Body of pancreas (tissue), 4 donors: ENCODE measurements around the gene ELAVL2. TPM values are rescaled to one million over a fixed set of nuclear protein-coding genes. Genes with fewer than 3 reads are reported as not detected.

ENCODE experiments used
- ATAC-seq: fragments of 150-250 bp; one replicate; pipeline ENCODE4 v1.9.1; 2016
- DNase-seq, 4 donors: peaks; one replicate each; pipeline ENCODE4 v3.0.0-alpha.2; 2019
- H3K27ac ChIP-seq, 4 donors: fragments of 200-600 bp; sonication (generic); 1 replicate in 3 of 4; 2 replicates in 1 of 4; pipeline versions ENCODE4 v1.5.1 to v1.6.1; 2016 to 2019; ENCODE audit warnings: mild to moderate bottlenecking in 1 of 4, mixed read lengths in 1 of 4, moderate library complexity in 1 of 4
- H3K27me3 ChIP-seq, 2 donors: fragments of 200-600 bp; sonication (generic); one replicate each; pipeline ENCODE4 v1.6.0; 2016; ENCODE audit warnings: mild to moderate bottlenecking in 1 of 2
- H3K36me3 ChIP-seq, 2 donors: fragments of 200-600 bp; sonication (generic); replicated peaks in 1 of 2; 2 replicates each; pipeline ENCODE4 v1.5.1; 2016; ENCODE audit warnings: low read depth in 2 of 2; ENCODE audit not compliant: insufficient read depth in 1 of 2
- H3K4me1 ChIP-seq: fragments of 200-600 bp; sonication (generic); one replicate; pipeline ENCODE4 v1.6.0; 2016
- H3K4me3 ChIP-seq, 2 donors: fragments of 200-600 bp; sonication (generic); 1 replicate in 1 of 2; 2 replicates in 1 of 2; pipeline ENCODE4 v1.5.1; 2016 to 2019
- H3K9me3 ChIP-seq, 3 donors: fragments of 200-600 bp; sonication (generic); 1 replicate in 2 of 3; 2 replicates in 1 of 3; pipeline ENCODE4 v1.5.1; 2016
- POLR2A ChIP-seq, 3 donors: fragments of 450-650 bp; IDR thresholded peaks; one replicate each; pipeline ENCODE4 v1.6.1; 2016; ENCODE audit warnings: antibody characterized with exemption in 3 of 3, mild to moderate bottlenecking in 2 of 3
- WGBS, 2 donors: methylation state at CpG; one replicate each; pipeline ENCODE4 v1.1.5; 2017; 5-methylcytosine and 5-hydroxymethylcytosine counted together
- intact Hi-C: fragments of 100-400 bp; cut with DNase I; formaldehyde crosslinking; loops from one replicate; pipeline ENCODE4 v1.15.1; 2023
- total RNA-seq, 2 donors: library from RNA; depleted of rRNA; stranded (reverse); fragments of >200 nt; gene quantifications; one replicate each; pipeline ENCODE4 v1.1.0, GENCODE V29; 2016
- TF ChIP-seq, protein P1 (sequence below), 7 experiments: fragments of 450-650 bp in 4 of 7; fragments of 200-600 bp in 3 of 7; sonication (generic) in 3 of 7; IDR thresholded peaks; one replicate each; pipeline ENCODE4 v1.5.1; 2016 to 2019; ENCODE audit warnings: antibody characterized with exemption in 7 of 7

Gene ELAVL2
- total RNA-seq, 2 donors from 2014 or later = not detected

- Histone ChIP-seq H3K27me3 (peaks cover 0 to 29% of the 10 kb centered on the region in 2 donors), H3K9me3 (no peaks in the 10 kb centered on the region), H3K27ac (no peak overlapping the region), H3K4me1 (peaks cover 37% of the 10 kb centered on the region), H3K4me3 (no peak overlapping the region), H3K36me3 (no peaks in the 10 kb centered on the region)
- intact Hi-C loops = no loop called here
- DNase-seq (no peak), ATAC-seq (no peak)
- no peak for TF ChIP-seq POLR2A (IDR thresholded peaks at IDR 0.05)
- TF ChIP-seq, protein P1, sequence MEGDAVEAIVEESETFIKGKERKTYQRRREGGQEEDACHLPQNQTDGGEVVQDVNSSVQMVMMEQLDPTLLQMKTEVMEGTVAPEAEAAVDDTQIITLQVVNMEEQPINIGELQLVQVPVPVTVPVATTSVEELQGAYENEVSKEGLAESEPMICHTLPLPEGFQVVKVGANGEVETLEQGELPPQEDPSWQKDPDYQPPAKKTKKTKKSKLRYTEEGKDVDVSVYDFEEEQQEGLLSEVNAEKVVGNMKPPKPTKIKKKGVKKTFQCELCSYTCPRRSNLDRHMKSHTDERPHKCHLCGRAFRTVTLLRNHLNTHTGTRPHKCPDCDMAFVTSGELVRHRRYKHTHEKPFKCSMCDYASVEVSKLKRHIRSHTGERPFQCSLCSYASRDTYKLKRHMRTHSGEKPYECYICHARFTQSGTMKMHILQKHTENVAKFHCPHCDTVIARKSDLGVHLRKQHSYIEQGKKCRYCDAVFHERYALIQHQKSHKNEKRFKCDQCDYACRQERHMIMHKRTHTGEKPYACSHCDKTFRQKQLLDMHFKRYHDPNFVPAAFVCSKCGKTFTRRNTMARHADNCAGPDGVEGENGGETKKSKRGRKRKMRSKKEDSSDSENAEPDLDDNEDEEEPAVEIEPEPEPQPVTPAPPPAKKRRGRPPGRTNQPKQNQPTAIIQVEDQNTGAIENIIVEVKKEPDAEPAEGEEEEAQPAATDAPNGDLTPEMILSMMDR (IDR thresholded peaks at IDR 0.05) = no peak
- 2 to 11% methylated on average over 26 to 80 of the region's 80 CpGs for WGBS, 2 donors
Measured at GRCh38 chr9:23820451-23821374, 5.3 kb downstream of the ELAVL2 start.

DNA sequence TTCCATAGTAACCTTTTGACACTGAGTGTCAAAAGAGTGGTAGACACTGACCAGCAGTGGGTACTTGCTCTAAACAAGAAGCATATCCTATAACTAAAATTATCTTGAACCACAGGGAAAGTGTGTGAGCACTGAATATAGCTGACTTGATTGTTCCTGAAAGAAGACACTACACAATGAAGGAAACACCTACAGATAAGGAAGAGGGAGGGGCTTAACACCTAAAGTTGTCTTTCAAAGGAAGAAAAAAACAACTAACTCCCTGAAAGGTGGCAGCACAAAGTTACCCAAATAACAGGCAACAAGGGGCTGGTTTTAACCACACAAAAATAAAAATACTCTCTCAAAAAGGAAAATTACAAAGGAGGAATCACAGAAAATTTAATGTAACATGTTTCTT lies 6.6 kb downstream of the ELAVL2 start:
- no peak overlapping the region for H3K27ac ChIP-seq
- TF ChIP-seq POLR2A (IDR thresholded peaks at IDR 0.05) = no peak
- TF ChIP-seq, protein P1 (IDR thresholded peaks at IDR 0.05) = no peak
- DNase-seq (no peak), ATAC-seq (no peak)
- H3K4me1 ChIP-seq = peaks cover 26% of the 10 kb centered on the region
- peaks cover 0 to 29% of the 10 kb centered on the region in 2 donors for H3K27me3 ChIP-seq
- intact Hi-C loops = no loop called here
- H3K9me3 ChIP-seq = no peaks in the 10 kb centered on the region
- no peak overlapping the region for H3K4me3 ChIP-seq
- H3K36me3 ChIP-seq = no peaks in the 10 kb centered on the region

DNA sequence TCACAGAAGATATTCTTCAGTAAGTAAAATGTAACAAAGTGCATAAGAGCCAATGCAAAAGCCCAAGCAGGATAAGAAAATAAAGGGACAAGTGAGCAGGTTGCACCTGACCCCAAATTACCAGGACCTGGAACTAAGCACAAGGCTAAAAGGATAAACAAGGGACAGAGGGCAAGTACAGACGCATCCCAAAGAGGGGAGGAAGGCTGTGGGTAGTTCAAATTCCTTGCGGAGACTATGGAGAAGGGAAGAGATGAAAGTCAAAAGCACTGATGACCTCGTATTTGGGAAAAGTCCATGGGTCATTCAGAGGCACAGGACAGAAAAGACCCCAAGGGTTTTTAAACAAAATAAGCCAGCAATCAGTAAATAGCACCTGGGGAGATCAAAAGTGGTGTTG lies 11.8 kb downstream of the ELAVL2 start:
- no peak for DNase-seq
- Histone ChIP-seq H3K27me3 (no peaks in the 10 kb centered on the region), H3K4me1 (no peaks in the 10 kb centered on the region), H3K27ac (no peak overlapping the region), H3K9me3 (no peaks in the 10 kb centered on the region), H3K36me3 (no peaks in the 10 kb centered on the region), H3K4me3 (no peak overlapping the region)
- ATAC-seq = no peak
- TF ChIP-seq, protein P1 (IDR thresholded peaks at IDR 0.05) = no peak
- TF ChIP-seq POLR2A (IDR thresholded peaks at IDR 0.05) = no peak
- whole genome bisulfite sequencing, 2 donors = 32 to 38% methylated on average over 3 of the region's 3 CpGs
- intact Hi-C loops = no loop called here

- intact Hi-C loops = no loop called here
- Histone ChIP-seq H3K4me3 (no peak overlapping the region), H3K9me3 (no peaks in the 10 kb centered on the region), H3K36me3 (no peaks in the 10 kb centered on the region), H3K27me3 (no peaks in the 10 kb centered on the region), H3K27ac (no peak overlapping the region), H3K4me1 (no peaks in the 10 kb centered on the region)
- TF ChIP-seq POLR2A (IDR thresholded peaks at IDR 0.05) = no peak
- TF ChIP-seq, protein P1 (IDR thresholded peaks at IDR 0.05) = no peak
- 68 to 82% methylated on average over 1 of the region's 1 CpG for WGBS, 2 donors
- DNase-seq (no peak), ATAC-seq (no peak)
Measured at GRCh38 chr9:23812673-23813072, 13.4 kb downstream of the ELAVL2 start.

DNA sequence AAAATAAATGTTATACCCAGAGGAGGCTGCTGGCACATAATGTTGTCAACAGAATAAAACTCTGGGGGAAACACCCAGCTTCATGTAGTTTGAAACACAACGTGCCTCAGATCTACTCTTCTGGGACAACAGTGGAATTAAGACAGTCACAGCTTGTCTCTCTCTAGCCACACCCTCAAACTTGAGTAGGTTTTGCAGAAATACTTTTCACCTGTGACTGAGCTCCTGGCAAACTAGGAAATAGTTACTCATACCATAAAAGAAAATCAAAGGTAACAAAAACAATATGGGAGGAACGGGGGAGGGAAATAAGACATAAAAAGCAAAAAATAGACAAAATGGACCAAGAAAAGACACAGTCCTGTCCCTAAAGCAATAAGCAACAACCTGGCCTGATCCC lies 14.4 kb downstream of the ELAVL2 start:
- Histone ChIP-seq H3K4me1 (no peaks in the 10 kb centered on the region), H3K27ac (no peak overlapping the region), H3K36me3 (no peaks in the 10 kb centered on the region), H3K9me3 (no peaks in the 10 kb centered on the region), H3K4me3 (no peak overlapping the region), H3K27me3 (no peaks in the 10 kb centered on the region)
- 44 to 47% methylated on average over 2 of the region's 2 CpGs for WGBS, 2 donors
- TF ChIP-seq POLR2A (IDR thresholded peaks at IDR 0.05) = no peak
- TF ChIP-seq, protein P1 (IDR thresholded peaks at IDR 0.05) = no peak
- ATAC-seq (no peak), DNase-seq (no peak)
- intact Hi-C loops = no loop called here
